GM18909 (cell line): ENCODE data around the gene MTMR6.
A peak's percentile ranks its signal among the peaks of the same experiment; 100 is the strongest.

Experiments used
- ATAC-seq: cut with Tn5 transposase; IDR thresholded peaks from one replicate; pipeline ENCODE4 v1.9.1; 2021; ENCODE audit warnings: mild to moderate bottlenecking; ENCODE audit not compliant: unreplicated experiment, poor library complexity

MTMR6 gene

DNA sequence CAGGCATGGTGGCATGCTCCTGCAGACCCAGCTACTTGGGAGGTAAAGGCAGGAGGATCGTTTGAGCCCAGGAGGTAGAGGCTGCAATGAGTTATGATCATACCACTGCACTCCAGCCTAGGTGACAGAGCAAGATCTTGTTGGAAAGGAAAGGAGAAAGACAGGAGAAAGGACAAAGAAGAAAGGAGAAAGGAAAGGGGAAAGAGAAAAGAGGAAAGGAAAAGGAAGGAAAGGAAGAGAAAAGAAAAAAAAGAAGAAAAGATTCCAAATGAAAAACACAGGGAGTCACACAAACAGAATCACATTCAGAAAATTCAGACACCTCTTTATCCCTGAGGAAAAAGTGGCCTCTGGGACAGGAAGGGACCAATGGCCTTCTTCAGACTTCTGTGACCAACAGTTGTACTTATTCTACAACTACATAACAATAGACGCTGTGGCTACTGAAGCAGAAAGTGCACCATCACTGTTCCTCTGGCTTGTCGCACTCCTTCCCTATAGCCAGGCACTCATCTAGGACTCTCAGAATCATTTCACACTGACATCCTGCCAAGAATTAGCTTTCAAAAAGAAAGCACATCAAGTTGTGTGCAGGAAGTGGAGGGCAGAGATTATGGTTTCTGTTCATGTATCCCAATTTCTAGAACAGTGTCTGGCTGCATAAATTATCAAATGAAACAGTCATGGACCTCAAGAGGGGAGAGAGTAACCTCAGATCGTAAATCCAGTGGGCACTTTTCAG lies 5.9 kb downstream of the MTMR6 start:
- ATAC-seq: peak; percentile 67

DNA sequence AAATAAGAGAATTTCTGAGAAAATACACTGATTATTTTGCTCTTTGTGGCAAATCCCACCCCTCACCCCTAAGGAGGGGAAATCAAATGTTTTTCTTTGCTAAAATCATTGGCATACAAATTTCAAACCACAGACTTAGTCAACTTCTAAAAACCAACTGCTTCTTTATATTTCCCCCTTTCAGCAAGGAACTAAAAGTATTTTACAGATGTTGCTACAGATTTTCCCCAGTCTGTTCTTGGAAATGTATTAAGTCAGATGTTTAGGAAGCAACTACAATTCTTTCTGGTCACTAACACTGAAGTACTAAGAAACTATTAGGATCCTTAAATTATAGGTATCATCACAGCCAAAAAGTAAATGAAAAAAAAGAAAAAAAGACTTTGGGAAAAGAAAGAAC lies 6.9 kb downstream of the MTMR6 start:
- no peak for ATAC-seq

DNA sequence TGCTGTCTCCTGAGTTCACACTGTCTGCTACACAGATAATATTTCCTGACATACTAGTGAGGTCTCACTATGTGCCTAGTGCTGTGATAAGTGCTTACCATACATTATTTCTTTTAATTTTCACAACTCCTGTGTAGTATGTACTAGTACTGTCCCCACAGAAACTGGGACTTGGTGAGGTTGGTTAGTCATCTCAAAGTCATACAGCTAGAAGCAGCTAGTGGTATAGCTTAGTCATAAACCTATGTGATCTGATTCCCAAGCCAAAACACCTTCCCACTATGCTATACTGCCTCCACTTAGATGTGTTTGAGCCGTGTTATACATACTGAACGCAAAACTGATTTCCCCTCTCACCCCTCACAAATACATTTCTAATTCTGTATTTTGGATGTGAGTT lies 10.5 kb downstream of the MTMR6 start:
- no peak for ATAC-seq

DNA sequence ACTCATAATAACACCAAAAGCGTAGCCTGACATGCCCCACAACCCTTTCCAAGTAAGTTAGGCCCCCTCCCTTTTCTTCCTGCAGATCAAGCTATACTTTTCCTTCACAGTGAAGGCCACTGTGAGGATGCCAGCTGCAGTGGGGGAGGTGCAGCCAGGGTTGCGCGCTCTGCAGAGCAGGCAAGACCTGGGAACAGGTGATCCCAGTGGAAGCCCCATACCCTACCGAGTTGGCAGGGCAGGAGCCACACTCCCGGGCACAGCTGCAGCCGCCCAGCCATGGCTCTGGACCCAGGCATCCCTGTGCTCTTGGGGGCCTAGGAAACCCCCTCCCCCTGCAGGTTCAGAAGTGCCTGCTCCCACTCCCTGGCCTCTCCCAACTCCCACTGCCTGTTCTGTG lies 18.7 kb downstream of the MTMR6 start:
- ATAC-seq: no peak

DNA sequence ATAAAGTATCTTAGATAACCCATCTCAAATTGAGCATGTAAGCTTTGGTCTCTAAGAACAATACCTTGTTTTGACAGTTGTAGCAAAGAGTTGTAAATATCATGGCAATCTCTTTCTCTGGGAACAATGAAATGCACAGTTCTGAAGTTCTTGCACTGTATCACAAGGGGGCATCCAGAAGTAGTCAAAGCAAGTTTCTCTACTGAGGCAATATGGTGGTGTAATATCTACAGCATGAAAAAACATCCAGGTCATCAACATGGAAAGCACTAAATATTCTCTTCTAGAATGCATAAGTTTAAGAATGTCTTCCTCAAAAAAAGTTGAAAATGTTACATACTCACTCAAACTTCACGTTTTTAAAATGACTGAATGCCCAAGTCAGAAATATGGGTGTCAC lies 19.6 kb downstream of the MTMR6 start:
- ATAC-seq: no peak

DNA sequence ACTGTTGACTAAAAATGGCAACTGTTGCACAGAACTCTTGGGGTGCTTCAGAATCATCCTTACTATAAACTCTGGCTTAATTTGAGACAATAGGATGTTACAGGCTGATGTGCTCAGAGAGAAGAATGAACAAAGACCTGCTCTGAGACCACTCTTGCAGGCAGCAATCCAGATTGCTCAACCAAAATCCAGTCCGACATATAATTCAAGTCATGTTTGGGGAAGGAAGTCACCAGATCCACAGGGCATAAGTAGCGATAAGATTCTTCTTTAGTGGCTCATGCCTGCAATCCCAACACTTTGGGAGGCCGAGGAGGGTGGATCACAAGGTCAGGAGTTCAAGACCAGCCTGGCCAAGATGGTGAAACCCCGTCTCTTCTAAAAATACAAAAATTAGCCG lies 20.6 kb downstream of the MTMR6 start:
- ATAC-seq: no peak

DNA sequence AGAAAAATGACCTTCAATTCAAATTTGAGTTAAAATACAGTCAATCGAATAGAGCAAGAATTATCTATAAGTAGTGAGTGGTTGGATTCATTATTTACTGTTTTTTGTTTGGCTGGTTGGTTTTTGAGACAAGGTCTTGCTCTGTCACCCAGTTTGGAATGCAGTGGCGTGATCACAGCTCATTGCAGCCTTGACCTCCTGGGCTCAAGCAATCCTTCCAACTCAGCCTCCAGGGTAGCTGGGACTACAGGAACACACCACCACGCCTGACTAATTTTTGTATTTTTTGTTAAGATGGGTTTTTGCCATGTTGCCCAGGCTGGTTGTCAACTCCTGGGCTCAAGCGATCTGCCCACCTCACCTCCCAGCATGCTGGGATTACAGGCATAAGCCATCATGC lies 25.0 kb downstream of the MTMR6 start:
- ATAC-seq: no peak

DNA sequence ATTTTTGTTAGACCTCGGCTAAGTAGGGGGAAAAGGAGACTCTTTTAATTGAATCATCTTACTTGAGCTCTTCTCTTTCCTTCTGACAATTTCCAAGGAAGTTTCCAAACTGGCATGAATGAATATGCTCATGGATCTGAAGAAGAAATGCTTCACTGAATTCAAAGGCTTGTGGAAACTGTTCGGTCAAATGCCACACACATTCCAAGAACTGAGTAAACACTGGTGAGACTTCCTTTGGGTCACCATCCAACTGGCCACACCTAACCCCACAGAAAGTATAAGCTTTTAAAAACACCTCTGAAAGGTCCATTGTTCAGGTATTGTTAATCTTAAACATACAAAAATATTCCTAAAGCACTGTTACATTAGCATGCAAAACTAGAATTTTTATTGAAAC lies 33.6 kb downstream of the MTMR6 start:
- no peak for ATAC-seq

DNA sequence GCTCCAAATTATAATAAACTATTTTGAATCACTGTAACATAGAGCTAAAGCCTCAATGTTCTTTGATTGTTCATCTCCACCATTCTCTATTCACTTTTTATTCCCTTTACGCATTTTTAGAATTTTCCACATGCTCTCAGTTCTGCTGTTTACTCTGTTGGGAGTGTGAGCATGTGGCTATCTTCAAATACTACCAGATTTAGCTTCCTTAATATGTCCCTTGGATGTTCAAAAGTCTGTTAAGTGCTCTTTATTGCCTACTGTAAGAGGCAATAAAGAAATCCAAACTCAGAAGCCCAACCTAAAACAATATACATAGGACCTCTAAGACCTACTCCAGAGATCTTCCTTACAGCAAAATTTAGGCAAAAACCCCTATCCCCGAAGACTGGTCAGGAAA lies 34.5 kb downstream of the MTMR6 start:
- no peak for ATAC-seq

DNA sequence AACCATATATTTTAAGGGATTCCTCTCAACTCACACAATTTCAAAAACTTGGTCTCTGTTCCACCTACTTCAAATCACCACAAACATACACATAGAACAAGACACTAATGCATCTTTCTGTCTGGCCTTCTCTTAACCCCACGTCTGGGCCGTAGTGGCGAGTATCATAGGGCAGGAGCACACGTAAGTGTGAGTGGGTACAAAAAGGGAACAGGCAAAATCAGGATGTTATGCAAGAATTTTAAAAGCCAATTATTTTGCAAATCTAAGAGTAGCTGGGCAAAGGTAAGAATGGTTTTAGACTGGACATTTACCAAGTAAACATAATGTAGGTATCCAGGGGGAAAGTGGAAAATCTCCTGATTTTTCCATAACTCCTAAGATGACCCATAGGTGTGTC lies 35.1 kb downstream of the MTMR6 start:
- ATAC-seq: no peak

DNA sequence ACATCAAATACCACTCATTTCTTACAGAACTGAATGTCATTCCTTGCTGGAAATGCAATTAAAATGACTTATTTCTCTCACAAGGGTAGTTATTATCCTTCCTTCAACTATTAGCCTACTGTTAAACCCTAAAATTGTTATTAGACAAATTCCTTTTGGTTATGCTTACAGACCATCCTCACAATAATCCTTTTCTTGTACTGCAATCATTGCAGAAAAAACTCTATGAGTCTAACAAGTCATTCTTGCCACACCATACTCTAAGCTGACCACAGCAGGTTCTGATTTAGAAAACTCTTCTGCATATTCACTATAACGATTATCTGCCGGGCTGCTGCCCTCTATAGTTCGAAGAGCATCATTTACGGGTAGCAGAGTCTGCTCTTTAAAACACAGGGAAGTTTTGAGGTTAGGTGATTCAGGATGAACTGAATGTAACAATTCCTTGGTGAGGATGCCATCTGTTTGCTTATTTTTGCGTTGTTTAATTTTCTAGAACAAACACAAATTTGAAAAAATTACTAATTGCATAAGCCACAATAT lies 38.2 kb downstream of the MTMR6 start:
- ATAC-seq: peak; percentile 68

DNA sequence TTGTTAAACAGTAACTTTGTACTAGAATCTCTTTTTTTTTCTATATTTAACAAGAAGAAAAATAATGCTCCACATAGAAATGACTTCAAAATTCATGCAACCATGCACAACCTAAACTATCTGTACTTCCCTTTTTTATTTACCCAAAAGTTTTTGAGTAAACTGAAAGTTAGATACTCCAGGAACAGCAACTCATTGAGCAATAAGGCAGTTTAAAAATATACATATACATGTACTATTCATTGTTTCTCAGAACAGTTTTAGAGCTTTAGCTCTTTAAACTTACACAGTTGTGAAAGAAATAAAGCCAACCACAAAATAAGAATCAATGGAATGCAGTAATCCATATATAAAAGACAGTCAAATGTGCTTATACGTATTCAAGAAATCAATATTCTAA lies 39.2 kb downstream of the MTMR6 start:
- no peak for ATAC-seq

DNA sequence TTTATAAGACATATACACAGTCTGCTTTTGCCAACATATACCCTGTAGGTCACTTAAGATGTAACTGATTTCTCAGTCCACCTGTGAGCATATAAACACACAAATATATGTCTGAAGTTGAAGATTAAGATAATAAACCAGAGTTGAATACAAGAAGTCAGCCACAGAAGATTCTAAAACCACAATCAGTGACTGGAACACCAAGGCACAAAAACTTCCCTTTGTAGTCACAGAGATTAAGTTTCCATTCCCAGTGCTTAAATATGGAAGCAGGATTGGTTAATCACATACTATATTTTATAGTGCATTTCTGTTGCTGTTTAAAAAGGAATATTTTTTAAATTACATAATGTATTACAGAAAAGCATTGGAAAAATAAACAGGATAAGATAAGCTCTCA lies 39.9 kb downstream of the MTMR6 start:
- no peak for ATAC-seq

DNA sequence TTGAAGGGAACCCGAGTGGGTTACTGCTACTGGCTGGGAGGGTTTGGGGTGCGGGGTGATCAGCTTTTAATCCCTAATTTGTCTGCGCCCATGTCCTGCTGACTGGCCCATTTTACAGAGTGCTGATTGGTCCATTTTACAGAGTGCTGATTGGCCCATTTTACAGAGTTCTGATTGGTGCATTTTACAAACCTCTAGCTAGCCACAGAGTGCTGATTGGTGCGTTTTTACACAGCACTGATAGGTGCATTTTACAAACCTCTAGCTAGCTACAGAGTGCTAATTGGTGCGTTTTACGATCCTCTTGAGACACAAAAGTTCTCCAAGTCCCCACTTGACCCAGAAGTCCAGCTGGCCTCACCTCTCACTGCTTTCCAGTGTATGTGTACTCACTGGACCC lies 43.2 kb downstream of the MTMR6 start:
- no peak for ATAC-seq

DNA sequence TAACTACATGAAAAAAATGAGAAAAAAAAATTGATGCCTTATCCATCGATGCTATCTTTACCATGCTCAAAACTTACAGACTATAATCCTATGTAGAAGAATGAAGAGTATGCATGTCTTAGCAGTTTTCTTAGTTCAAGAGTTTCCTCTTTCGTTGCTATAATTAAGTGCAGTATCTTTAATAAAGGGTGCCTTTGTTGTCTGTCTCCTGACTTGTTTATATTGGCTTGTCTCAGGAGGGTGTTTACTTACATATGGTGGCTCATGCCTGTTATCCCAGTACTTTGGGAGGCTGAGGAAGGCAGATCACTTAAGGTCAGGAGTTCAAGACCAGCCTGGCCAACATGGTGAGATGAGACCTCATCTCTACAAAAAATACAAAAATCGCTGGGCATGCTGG lies 44.3 kb downstream of the MTMR6 start:
- ATAC-seq: no peak

DNA sequence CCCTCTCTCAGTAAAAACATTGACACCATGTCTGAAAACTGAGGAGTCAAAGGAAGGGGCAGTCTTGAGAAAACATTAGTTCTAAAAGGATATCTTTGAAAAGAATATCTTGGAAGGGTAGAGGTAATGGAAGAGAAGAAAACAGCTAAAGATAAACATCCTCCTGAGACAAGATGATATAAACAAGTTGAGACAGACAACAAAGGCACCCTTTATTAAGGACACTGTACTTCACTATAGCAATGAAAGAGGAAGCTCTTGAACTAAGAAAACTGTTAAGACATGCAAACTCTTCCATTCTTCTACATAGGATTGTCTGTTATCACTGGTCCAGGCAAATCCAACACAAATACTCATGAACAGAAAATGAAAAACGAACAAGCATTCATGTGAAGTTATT lies 46.3 kb downstream of the MTMR6 start:
- no peak for ATAC-seq

DNA sequence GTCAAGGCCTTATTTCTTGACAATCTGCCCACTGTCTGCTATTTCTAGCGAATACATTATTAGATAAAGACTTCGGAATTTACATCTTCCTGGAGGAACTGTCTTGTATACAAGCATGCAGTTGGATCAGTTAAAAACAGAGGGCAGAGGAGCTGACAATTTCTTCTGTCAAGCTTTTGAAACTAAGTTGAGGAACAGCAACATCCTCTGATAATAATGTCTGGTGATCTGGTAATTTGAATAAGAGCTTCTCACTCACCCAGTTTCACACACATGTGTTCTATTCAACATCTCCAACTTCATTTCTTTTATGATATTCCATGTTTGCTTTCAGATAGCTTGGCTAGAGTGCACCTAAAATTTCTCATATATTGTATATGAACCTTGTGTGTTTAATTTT lies 50.2 kb downstream of the MTMR6 start:
- no peak for ATAC-seq

DNA sequence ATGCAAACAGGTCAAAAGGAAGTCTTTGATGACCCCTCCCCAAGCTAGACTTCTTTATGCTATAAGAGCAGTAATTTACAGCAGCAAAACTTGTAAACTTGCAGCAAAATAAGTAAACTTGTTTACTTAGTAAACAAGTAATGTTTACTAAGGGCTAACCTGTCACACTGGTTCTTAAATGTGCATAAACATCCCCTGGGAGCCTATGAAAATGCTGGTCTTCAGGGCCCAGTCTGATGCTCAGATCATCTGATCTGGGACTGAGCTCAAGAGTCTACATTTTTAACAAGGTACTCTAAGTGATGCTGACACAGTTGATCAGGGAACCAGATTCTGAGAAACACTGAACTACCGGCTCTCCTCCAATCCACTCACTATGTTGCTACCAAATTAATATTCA lies 53.4 kb downstream of the MTMR6 start:
- ATAC-seq: no peak

DNA sequence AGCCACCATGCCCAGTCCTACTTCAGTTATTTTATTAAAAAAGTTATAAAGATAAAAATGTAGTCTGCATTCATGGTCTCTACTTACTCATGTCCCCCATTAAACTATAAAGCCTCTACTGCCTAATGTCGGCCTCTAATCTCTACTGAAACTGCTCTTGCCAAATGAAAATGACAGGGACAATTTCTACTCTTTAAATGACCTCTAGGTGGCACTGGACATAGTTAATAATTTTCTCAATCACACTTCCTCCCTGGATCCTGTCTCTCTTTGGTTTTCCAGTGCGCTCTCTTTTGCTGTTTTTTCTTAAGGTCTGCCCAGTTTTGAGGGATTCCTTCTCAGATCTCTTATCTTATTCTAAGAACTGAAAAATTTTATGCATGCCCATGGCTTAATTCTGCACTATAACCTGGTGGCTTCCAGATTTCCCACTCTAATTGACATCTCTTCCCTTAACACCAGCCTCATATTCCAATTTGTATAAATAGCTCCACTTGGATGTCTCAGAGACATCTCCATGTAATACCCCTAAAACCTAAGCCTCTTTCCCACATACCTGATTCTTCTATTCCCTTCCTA lies 54.3 kb downstream of the MTMR6 start:
- ATAC-seq: peak; percentile 59

DNA sequence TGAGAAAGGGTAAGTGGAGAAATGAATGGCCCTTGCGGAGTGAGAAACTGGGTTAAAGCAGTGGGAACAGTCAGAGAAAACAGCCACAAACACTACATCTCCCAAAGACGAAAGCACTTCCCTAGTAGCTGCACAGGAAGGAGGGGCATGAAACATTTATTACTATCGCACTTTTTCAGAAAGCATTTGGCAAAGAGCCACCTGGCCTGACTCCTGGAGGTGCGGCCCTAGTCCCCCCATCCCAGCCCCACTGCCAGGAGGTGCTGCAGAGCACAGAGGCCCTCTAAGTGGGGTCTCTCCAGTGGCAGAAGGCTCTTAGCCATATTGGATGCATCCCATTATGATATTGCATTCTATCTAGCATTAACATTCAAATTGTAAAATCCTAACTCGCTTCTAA lies 55.8 kb downstream of the MTMR6 start:
- ATAC-seq: no peak

DNA sequence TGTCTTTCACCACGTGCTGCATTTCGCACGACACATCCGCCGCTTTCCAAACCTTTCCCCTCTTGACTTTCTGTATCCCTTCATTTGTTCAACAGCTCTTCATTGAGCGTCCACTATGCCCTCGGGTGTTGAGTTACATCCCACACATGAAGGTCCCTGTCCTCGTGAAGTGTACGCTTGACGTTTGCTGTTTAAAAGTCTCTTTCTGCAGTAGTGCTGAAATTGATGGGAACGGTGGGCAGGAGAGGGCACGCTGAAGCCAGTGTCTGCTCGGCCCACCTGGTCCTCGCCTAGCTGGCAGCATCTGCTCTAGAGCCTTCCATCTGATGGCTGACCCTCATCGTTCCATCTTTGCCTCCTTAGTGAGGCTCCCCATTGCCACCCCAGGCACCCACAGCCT lies 59.6 kb downstream of the MTMR6 start:
- no peak for ATAC-seq

DNA sequence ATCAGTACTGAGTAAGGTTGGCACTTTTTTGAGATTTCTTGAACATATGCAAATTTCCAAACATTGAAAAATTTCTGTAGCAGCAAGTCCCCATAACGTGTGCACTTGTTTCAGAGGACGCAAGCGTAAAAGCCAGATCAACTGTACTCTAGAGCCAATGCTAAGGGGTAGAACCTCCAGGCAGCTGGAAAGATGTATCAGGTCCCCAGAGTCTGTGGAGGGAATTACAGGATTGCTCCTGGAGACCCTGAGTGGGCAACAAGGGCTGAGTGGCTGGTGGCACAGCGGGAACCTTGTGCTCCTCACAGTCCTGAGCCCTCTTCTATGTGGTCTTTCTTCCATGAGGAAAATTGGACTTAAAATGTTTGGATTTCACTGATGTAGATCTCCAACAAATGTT lies 61.3 kb downstream of the MTMR6 start:
- no peak for ATAC-seq
